H1 (cell line): ENCODE measurements around the gene CD247. TPM values are rescaled to one million over a fixed set of nuclear protein-coding genes. Genes with fewer than 3 reads are reported as not detected.

Source experiments
- ASH2L ChIP-seq: fragments of 200-600, 300-600 bp; sonication (generic); IDR thresholded peaks from one replicate; pipeline ENCODE4 v1.7.1; 2017; ENCODE audit warnings: low read length
- CBX8 ChIP-seq: fragments of 300-800, 300-1000 bp; sonication (generic); IDR thresholded peaks from 2 replicates; pipeline ENCODE4 v1.7.1; 2016; ENCODE audit warnings: low read depth, low read length, borderline replicate concordance
- CEBPB ChIP-seq: IDR thresholded peaks from 2 replicates; pipeline ENCODE4 v1.6.1; 2012; ENCODE audit warnings: low read depth, low read length
- CHD7 ChIP-seq: fragments of 300-600 bp; sonication (generic); IDR thresholded peaks from 2 replicates; pipeline ENCODE4 v1.7.1; 2012; ENCODE audit warnings: low read length, moderate library complexity, mild to moderate bottlenecking, inconsistent platforms; ENCODE audit not compliant: insufficient replicate concordance
- CTBP2 ChIP-seq: IDR thresholded peaks from 2 replicates; pipeline ENCODE4 v1.7.0; 2011; ENCODE audit warnings: borderline replicate concordance, mild to moderate bottlenecking, moderate library complexity, mixed read lengths, low read length; ENCODE audit not compliant: insufficient read depth, insufficient read length
- HDAC2 ChIP-seq, 2 experiments: fragments of 300-600 bp in 1 of 2; sonication (generic) in 1 of 2; IDR thresholded peaks; 2 replicates each; pipeline ENCODE4 v1.6.1; 2011 to 2012; ENCODE audit warnings: low read depth in 2 of 2, low read length in 2 of 2, mild to moderate bottlenecking in 2 of 2, moderate library complexity in 2 of 2, borderline replicate concordance in 1 of 2, inconsistent platforms in 1 of 2
- JUND ChIP-seq: IDR thresholded peaks from 2 replicates; pipeline ENCODE4 v1.6.1; 2011; ENCODE audit warnings: mild to moderate bottlenecking, improper control_type of control experiment, low read length
- MAX ChIP-seq: IDR thresholded peaks from 2 replicates; pipeline ENCODE4 v1.6.1; 2012; ENCODE audit warnings: inconsistent platforms
- PHF8 ChIP-seq: fragments of 200-600 bp; sonication (generic); conservative IDR thresholded peaks from 2 replicates; pipeline ENCODE4 v1.7.1; 2012; ENCODE audit warnings: low read depth, mild to moderate bottlenecking, inconsistent platforms, low read length, moderate library complexity
- RFX5 ChIP-seq: IDR thresholded peaks from 2 replicates; pipeline ENCODE4 v1.6.1; 2011; ENCODE audit warnings: low read depth, low read length, improper control_type of control experiment, borderline replicate concordance
- SP2 ChIP-seq: IDR thresholded peaks from 2 replicates; pipeline ENCODE4 v1.6.1; 2012; ENCODE audit warnings: mild to moderate bottlenecking, low read length, inconsistent platforms
- polyA plus RNA-seq, 7 experiments: library from polyadenylated mRNA; depleted of rRNA in 3 of 7; stranded (reverse) in 5 of 7; unstranded in 2 of 7; fragments of >200 nt in 5 of 7; fragments of 200-250 nt in 2 of 7; gene quantifications; 1 replicate in 5 of 7; 2 replicates in 1 of 7; 4 replicates in 1 of 7; pipeline versions ENCODE4 v1.2.1 to v1.2.3, GENCODE V29; 2011 to 2013; ENCODE audit warnings: missing spikeins in 2 of 7, mixed read lengths in 2 of 7
- total RNA-seq: library from RNA; stranded (reverse); fragmentation: NEBNext Ultra II Directional; extraction: Animal tissue kit (Norgen Biotek cat#: 25700); gene quantifications from 2 replicates; pipeline ENCODE4 v1.2.1, GENCODE V29; 2021

The CD247 gene
- total and polyA plus RNA-seq, 2 of the 8 experiments (the other 6 are each of a cell fraction or from before 2014, with no cell fraction given): 2.0 to 2.2 TPM

DNA sequence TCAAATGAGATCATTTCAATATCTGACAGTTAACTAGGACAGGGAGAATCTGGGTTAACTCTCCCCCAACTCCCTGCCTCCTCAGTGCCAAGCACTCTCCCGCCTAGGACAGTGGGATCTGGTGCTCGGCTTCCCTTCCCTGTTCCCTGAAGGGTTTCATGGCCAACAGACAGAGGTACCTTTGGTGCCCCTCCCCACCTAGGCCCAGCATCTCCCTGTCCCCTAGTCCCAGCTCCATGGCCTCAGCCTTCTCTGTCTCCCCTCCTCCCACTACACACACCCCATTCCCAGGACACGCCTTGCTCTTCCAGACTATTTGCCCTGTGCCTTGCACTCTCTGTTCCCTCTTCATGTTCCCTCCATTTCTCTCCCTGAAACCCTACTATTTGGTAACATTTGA, 77.1 kb downstream of the CD247 start (continued):
- TF ChIP-seq CHD7 (no peak), PHF8 (no peak), SP2 (no peak), RFX5 (no peak), CTBP2 (no peak), CEBPB (no peak), ASH2L (no peak), MAX (no peak), CBX8 (no peak), JUND (no peak), HDAC2 (IDR thresholded peaks at IDR 0.05; ENCODE audit: borderline replicate concordance in 1 of 2, low read depth in 2 of 2, low read length in 2 of 2) (no peak)
